GM19023 (cell line): ENCODE results near the gene ZBTB38.

ENCODE experiments used
- ATAC-seq: cut with Tn5 transposase; IDR thresholded peaks from one replicate; pipeline ENCODE4 v1.9.1; 2021; ENCODE audit warnings: mild to moderate bottlenecking, moderate library complexity; ENCODE audit not compliant: unreplicated experiment

The ZBTB38 gene

DNA sequence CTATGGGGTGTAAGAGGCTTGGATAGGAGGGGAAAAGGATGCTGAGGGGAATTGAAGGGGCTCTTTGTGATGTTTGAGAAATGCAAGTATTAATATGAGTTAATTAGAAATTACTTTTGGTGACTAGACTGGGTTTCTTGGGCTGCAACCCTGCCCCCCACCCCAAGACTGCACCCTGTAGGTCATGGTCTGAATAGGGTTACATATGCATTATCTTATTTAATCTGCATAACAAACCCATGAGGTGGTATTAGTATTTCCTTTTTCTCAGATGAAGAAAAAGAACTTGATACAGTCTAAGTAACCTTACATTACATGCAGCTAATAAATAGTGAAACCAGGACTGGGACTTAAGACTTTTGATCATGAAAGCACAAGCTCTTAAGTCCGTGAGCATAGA is 5.6 kb upstream of the ZBTB38 start:
- ATAC-seq: no peak

DNA sequence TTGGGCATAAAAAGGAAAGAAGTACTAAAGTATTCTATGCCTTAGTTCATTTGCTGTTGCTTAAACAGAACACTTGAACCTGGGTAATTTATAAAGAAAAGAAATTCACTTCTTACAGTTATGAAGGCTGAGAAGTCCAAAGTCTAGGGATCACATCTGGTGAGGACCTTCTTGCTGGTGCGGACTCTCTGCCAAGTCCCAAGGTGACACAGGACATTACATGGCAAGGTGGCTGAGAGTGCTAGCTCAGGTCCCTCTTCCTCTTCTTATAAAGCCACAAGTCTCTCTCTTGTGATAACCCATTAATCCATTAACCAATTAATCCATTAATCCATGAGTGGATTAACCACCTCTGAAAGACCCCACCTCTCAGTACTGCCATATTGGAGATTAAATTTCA is 3.1 kb upstream of the ZBTB38 start:
- no peak for ATAC-seq

DNA sequence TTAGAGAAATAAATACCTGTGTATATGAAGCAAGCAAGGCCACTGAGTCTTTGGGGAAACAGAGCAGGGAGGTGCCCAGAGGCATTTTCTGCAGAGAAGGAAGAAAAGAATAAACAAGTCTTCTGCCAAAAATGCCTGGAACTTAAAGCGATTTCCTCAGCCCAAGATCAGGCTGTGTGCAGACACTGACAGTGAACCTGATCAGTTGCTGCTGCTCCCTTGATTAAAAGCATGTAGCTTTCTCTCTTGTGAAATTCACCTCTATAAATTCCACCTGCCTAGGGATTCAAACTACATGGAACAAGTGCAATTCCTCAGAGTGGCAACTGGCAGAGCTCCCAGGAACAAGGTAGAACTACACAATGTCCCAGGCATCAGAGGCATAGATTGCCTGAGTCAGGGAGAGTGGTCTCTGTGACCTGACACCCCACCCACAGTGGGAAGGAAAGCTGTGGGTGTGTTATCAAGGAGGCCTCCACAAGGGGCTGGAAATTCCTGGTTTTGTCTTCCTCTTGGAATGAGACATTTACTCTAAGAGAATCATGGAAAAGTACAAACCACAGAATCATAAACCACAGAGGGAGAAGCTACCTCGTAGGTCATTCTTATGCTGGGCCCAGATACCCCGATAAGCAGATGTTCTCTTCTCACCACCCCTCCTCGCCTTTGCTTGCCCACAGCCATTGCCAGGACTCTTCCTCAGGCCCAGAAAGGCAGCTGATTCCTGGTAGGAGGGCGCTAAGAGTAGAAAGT is 1.8 kb upstream of the ZBTB38 start:
- no peak for ATAC-seq

DNA sequence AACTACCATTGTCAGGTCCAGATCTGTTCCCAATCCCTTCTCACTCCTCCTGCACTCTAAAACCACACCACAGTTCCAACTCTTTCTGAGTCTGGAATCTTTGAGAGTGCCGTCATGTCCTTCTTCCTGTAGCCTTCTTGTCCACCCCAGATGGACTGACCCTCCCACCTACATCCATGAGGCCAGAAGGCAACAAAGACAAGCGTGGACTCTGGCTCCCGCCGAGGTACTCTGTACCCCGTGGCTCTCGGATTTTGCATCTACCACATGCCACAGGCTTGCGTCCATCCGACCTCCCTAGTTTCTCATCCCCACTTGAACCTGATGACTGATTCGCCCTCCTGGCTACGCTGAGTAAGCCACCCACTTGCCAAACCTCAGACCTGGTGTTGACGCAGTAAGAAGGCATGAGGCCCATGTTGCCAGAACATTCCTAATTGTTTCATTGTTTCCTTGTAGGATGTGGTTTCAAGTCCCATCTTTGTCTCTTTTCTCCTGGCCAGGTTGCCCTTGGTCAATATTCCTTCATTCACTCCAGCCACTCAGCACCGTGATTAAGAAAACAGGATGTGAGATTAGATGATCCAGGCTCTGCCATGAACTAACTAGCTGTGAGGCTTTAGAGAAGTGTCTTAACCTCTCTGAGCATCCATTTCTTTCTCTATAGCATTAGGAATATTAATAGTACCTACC is 1.1 kb upstream of the ZBTB38 start:
- no peak for ATAC-seq

DNA sequence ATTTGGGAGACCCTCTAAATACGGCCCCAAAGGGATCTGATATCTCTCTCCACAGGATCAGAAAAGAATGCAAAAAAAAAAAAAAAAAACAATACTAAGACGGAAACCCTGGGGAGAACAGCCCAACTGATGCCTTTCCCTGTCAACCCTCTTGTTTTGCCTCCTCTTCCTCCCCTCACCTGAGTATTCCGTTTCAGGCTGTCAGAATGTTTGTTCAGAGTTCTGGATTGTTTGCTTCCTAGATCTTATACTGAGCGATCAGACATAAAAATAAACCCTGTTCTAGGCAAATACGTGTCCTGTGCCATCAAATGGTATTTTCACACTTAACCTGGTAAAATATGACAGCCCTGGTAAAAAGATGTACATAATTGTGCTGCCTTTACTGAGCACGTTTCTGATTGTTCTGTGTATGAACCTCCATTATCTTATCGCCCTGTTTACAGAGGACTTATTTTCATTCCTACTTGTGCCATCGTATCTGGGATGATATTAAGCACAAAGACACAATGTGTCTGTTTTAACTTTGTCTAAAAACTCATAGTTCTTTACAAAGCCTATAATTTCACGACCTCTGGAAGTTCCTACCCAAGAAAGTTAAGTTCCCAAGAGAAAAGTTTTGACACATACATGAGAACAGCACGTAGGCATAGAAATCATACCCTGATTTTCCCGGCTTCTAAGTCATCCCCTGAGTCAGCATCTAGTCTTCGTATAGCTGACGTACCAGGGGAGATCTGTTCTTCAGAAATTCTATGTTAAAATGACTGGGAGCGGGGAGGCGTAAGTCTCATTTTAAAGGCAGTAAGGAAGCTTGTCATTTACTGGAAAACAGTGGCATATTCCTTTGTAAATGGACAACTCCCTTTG is 856 bp downstream of the ZBTB38 start:
- no peak for ATAC-seq

DNA sequence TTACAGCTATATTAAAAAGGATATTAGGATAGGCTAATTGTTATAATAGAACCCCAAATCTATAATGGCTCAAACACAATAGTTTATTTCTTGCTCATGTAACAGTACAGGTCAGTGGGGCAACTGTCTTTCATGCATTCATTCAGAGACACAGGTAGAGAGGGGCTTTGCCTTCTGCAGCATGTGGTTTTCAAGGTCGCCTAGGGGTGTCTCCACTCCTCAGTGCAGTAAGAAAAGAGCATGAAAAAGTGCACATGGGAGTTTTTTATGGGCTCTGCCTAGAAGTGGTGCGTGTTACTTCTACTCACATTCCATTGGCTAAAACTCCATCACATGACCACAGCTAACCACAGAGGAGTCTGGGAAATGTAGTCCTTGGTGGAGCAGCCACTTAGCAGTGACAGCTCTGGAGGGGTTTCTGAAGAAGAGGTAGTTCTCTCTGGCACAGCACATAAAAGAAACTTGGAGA is 1.8 kb downstream of the ZBTB38 start:
- ATAC-seq: peak; percentile 81

DNA sequence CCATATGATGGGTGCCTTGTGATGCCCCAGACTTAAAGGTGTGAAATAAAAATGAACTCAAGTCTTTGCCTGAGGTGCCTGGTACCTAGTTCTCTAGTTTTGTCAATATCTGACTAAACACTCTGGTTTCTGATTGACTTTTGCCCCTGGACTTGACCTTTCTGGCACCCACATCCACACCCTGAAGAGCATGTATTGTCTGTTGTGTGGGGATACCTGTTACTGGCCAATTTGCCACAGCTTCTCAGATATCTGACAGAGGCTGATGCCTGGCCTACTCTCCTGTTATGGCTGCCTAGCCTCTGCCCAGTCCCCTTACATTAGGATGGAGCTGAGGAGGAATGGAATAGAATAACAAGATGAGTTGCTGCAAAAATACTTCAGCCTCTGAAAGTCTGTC is 3.6 kb downstream of the ZBTB38 start:
- ATAC-seq: no peak

DNA sequence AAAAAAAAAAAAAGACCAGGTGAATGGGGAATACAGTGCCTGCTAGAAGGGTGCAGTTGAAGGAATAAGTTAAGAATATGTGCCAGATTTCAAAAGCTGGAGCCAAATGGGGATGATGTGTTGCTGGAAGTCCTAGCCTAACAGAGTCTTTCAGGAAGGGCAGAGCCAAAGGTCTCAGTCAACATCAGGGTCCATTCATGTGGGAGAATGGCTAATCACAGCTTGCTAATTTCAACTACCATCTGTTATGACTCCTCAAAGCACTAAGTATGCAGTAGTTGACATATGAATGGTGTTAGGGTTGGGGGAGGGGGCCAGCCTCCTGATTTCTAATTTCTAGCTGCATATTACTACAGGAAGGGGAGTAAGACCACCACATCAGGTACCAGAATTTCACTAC is 4.4 kb downstream of the ZBTB38 start:
- no peak for ATAC-seq

DNA sequence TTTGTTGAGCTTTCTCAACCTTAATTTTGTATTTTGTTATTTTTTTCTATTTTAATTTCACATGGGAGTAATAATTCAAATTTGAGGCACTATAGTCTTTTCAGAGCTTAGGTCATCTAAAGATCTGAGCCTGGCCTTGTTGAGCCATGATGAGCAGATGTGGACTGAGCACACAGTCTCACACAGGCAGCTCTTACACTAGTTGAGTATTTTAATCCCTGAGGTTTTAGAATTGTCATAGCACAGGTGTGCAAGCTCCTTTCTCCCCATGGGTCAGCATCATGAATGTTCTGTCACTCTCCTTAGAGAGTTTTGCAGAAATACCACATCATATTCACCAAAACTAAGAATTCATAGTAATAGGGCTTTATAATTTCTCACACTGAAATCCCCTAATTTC is 4.9 kb downstream of the ZBTB38 start:
- ATAC-seq: no peak

DNA sequence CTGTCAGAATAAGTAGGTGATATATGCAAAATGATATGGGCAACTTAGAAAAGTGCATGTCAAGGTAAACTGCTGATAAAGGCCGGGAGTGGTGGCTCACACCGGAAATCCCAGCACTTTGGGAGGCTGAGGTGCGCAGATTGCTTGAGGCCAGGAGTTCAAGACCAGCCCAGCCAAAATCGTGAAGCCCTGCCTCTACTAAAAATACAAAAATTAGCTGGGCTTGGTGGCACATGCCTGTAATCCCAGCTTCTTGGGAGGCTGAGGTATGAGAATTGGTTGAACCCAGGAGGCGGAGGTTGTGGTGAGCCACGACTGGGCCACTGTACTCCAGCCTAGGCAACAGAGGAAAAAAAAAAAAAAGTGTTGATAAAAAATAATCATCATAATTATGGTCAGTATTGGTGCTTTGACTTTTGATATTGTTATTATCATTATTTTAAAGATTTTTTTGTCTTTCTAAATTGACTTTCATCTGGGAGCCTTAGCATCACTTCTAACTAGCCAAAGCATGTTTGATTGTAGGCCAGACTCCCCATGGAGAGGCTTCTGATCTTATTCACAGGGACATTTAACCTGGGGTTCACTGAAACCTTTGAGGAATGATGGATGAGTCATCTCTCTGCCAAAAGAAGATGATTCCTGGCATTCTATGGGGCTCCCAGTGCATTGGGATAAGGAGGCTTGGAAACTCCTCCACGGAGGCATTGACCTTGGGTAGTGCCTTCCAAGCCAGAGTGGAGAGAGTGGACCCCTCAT is 5.6 kb downstream of the ZBTB38 start:
- ATAC-seq: no peak

DNA sequence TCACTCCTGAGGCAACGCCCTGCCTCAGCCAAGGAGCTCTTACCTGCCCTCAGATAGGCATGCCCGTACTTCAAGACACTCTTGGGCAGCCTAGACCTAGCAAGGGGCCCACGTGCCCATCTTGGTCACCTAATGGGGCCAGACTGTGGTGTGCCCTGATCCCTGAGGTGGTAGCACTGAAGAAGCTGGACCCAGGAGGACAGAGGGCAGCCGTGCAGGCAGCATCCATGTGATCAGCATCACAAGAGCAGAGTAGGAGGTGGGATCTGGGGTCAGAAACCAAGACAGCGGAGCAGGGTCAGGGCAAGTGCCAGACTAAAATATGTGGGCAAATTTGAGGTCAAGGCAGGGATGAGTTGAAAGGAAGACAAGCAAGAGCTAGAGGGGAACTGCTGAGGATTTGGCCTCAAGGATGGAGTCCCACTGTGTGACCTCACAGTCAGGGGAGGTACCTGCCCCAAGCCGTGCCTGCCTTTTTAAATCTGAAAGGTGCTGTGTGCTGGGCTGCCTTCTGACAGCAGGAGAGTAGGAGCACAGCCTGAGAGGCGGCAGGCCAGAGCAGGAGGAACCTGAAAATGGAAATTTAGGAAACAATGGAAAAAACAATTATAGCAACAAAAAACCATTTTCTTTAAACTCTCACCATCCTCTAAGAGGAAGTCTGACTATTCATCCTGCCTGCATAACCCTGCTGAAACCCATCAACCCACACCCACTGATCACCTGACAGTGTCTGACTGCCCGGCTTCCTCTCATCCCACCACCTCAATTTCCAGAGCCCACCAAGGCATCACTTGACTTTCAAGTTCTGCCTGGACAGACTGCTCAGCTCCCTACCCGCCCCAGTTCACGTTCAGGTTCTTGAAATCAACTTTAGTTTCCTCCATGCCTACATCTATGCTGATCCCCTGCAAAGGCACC is 7.3 kb downstream of the ZBTB38 start:
- no peak for ATAC-seq

DNA sequence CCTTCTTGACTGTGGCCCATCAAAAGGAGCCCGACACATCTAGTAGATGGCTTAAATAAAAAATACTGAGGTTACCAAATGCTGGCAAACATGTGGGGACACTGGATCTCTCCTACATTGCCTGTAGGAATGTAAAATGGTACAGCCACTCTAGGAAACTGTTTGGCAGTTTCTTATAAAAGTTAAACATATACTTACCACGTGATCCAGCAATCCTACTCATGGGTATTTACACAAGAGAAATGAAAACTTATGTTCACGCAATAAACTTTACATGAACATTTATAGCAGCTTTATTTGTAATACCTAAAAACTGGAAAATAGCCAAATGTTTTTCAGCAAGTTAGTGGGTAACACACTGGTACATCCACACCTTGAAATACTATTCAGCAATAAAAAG is 9.1 kb downstream of the ZBTB38 start:
- no peak for ATAC-seq

DNA sequence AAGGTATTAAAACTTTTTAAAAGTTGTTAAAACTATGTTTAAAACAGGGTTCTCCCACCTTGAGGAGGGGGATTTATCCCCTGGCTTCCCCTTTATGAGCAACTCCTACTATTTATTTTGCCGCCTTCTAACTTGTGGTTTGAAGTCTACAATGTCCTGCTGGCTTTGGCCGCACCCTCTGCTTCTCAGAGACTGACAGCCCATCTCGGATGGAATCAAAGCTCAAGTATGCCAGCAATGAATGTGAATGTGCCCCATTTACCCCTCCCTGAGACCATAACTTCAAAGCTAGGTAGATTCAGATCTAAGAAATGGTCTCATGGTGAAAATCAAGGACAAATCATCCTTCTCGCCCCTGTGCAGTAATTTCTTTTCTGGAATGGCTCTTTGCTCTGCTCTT is 10.3 kb downstream of the ZBTB38 start:
- ATAC-seq: no peak

DNA sequence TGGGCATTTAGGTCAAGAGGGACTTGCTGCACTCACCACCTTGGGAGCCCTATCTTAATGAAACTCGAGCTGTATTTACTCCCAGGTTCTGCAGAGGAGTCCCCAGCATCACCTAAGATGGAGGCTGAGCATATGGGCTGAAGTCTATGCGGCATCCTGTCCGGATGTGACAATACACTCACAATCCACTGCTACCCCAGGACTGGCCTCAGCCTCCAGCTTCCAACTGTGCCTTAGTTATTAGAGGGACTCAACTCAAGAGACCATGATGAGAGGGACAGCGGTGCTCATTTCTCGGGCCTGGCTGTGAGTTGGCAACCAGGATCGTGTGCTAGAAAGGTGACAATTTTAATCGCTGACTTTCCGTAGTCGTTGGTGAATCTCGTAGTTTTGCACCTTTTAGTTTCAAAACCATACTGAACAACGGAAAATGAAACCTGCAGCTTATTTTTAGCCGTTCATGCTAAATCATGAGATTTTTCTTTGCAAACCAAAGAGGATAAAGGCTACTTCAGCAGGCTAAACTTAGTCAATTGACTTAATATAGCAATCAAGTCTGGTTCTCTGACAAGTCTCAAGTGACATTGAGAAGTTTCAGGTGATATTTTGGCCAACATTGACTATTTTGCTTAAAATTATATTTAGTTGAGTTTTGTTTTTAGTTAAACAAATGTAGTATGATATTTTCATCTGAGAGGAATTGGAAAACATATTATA is 11.1 kb downstream of the ZBTB38 start:
- ATAC-seq: peak; percentile 43

DNA sequence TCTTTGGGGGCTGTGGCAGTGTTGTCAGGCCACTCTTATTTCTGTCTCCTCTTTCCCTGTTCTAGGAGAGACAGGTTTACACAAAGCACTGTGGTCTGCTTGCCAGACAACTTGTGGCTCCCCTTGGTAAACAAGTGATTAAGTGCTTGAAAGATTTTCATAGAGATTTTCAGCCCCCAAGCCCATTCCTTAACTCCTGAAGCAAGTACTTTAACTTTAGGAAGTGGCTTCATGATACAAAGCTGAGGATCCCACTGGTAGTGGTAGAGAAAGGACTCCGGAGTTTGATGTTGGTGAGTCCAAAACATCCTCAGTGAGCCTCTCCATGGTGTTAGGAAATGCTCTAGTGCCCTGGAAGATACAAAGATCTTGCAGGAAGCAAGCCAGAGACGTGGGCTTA is 12.0 kb downstream of the ZBTB38 start:
- ATAC-seq: no peak

DNA sequence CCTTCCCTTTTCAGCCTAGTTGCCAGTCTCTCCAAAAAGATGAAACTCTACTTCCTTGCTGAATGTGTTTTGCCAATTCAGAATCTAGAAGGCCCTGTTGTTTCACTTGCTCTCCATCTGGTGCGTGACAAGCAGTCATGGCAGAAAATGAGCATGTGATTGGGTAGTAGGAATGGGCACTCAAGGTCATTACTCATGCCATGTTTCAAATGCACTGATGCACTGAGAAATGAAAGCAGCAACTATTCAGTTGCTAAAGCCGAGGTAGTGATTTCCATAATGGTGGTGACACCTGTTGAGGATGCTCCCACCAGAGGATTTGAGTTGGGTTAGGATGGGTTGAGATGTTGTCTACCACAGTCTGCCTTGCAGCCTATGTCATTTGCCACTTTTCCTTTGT is 12.7 kb downstream of the ZBTB38 start:
- ATAC-seq: peak; percentile 30

DNA sequence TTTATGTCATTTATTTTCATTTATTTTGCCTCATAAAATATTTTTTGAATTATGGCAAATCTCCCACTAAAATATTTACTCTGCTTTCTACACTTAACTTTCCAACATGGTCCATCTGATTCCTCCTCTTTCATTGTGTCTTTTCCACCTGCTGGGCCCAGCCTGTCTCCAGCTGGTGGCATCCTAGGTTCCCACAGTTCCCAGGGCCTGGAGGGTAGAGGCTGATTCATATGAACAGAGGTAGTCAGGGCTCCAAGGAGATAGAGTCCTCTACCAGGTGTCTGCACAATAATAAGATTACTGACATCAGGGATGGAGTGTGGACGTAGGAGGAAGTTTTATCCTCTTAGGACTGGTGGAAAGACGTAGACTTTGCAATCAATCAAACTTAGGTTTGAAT is 14.3 kb downstream of the ZBTB38 start:
- no peak for ATAC-seq

DNA sequence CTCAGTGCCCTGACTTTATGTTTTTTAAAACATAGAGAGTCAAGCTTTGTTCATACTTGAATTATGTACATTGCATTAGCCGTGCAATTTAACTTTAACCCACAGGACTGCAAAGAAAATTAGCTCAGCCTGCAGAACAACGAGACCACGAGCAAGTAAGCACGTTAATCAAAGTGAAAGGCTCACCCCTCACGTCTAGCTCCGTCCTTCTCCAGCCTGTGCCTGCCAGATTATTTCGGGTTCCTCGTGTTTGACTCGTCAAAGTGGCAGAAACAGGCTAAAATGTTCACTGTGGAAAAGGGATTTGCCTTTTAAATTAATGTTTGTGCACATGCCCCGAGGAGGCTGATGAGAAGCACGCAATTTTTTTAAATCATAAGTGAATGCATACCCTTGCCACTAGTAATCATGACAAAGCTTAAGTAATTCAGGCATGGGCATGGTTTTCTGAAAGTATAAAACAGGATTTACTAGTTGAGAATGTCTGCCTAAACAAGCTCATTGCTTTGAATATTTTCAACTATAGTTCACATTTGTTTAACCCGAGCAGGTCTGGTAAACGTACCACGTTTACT is 15.3 kb downstream of the ZBTB38 start:
- ATAC-seq: no peak

DNA sequence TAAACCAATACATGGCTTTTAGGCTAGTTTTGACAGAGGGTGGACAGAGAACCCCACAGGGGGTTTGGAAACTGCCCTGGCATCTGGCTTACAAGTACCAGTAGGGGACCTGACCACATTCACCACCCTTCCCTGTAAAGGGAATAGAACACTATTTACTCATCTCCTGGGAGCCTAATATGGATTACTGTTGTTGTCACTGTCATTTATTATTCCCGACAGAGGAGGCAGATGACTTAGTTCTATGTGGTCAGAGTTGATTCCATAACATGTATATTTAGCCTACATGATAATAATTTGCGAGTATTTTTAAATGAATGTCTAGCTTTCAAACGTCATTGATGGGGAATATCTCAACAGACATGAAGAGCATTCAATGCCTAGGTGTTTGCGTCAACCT is 15.9 kb downstream of the ZBTB38 start:
- ATAC-seq: no peak
